Measurements from ENCODE around the gene PKD2L1.

DNA sequence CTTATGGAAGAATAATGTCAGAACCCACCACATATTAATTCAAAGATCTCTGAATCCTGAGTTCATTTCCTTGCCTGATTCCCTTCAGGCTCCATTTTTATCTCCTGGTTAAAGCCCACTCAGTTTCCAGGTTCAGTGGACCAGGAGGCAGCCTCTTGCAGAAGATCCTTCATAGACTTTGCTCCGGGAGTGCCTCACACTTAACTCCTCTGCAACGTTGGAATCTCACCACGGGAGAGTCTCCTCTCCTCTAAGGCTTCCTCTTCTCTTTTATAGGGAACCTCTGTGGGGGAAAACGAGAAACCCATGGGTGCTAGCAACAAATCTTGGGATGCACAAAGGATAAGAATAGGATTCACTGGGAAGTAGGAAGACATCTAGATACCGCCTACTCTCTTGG, 41.8 kb downstream of the PKD2L1 start:
- TF ChIP-seq, protein P1, sequence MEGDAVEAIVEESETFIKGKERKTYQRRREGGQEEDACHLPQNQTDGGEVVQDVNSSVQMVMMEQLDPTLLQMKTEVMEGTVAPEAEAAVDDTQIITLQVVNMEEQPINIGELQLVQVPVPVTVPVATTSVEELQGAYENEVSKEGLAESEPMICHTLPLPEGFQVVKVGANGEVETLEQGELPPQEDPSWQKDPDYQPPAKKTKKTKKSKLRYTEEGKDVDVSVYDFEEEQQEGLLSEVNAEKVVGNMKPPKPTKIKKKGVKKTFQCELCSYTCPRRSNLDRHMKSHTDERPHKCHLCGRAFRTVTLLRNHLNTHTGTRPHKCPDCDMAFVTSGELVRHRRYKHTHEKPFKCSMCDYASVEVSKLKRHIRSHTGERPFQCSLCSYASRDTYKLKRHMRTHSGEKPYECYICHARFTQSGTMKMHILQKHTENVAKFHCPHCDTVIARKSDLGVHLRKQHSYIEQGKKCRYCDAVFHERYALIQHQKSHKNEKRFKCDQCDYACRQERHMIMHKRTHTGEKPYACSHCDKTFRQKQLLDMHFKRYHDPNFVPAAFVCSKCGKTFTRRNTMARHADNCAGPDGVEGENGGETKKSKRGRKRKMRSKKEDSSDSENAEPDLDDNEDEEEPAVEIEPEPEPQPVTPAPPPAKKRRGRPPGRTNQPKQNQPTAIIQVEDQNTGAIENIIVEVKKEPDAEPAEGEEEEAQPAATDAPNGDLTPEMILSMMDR (IDR thresholded peaks at IDR 0.05; ENCODE audit: borderline replicate concordance, extremely low read depth, low read length, poor library complexity, severe bottlenecking), result no peak
- TF ChIP-seq EZH2 (IDR thresholded peaks at IDR 0.05; ENCODE audit: borderline replicate concordance, low read depth, low read length, severe bottlenecking), result no peak
